GM18873 (cell line): ENCODE results near the gene TBC1D9.

Experiments used
- ATAC-seq: cut with Tn5 transposase; IDR thresholded peaks from one replicate; pipeline ENCODE4 v1.9.1; 2021; ENCODE audit warnings: mild to moderate bottlenecking, moderate library complexity, moderate number of reproducible peaks; ENCODE audit not compliant: unreplicated experiment, low FRiP score

Gene TBC1D9

GRCh38 chr4:140701071-140701470 lies 55.1 kb downstream of the TBC1D9 start:
- ATAC-seq: no peak

GRCh38 chr4:140697709-140698560 lies 58.2 kb downstream of the TBC1D9 start:
- ATAC-seq: no peak

GRCh38 chr4:140695483-140695882 lies 60.7 kb downstream of the TBC1D9 start:
- no peak for ATAC-seq

- ATAC-seq: no peak
Measured at GRCh38 chr4:140693562-140693961, 62.6 kb downstream of the TBC1D9 start.

- ATAC-seq: no peak
Measured at GRCh38 chr4:140691369-140691768, 64.8 kb downstream of the TBC1D9 start.

- ATAC-seq: no peak
Measured at GRCh38 chr4:140690093-140690492, 66.1 kb downstream of the TBC1D9 start.

GRCh38 chr4:140689623-140690022 lies 66.6 kb downstream of the TBC1D9 start:
- ATAC-seq: no peak

GRCh38 chr4:140688711-140689598 lies 67.2 kb downstream of the TBC1D9 start:
- ATAC-seq: no peak

- no peak for ATAC-seq
Measured at GRCh38 chr4:140686796-140687195, 69.4 kb downstream of the TBC1D9 start.

GRCh38 chr4:140684314-140684713 lies 71.9 kb downstream of the TBC1D9 start:
- ATAC-seq: no peak

GRCh38 chr4:140681201-140681600 lies 75.0 kb downstream of the TBC1D9 start:
- no peak for ATAC-seq

GRCh38 chr4:140680686-140681085 lies 75.5 kb downstream of the TBC1D9 start:
- no peak for ATAC-seq

- ATAC-seq: no peak
Measured at GRCh38 chr4:140679576-140679975, 76.6 kb downstream of the TBC1D9 start.

- ATAC-seq: no peak
Measured at GRCh38 chr4:140675599-140676231, 80.5 kb downstream of the TBC1D9 start.

- ATAC-seq: no peak
Measured at GRCh38 chr4:140673729-140674128, 82.5 kb downstream of the TBC1D9 start.

- ATAC-seq: no peak
Measured at GRCh38 chr4:140672416-140672815, 83.8 kb downstream of the TBC1D9 start.

GRCh38 chr4:140668111-140668510 lies 88.1 kb downstream of the TBC1D9 start:
- ATAC-seq: no peak

GRCh38 chr4:140666889-140667614 lies 89.1 kb downstream of the TBC1D9 start:
- no peak for ATAC-seq

- no peak for ATAC-seq
Measured at GRCh38 chr4:140662082-140662869, 93.9 kb downstream of the TBC1D9 start.

GRCh38 chr4:140661550-140661949 lies 94.6 kb downstream of the TBC1D9 start:
- no peak for ATAC-seq
